Calu3 (cell line): ENCODE results near the gene CKS1B. TPM values are rescaled to one million over a fixed set of nuclear protein-coding genes. Genes with fewer than 3 reads are reported as not detected.

ENCODE experiments used
- BruUV-seq: library from RNA; stranded (reverse); fragments of 400-500 nt; replicated peaks from 2 replicates; lab custom pipeline; 2021; lab: Mats Ljungman, UMichigan
- CTCF ChIA-PET: fragments of 300-600 bp; sonication (Branson Sonifier 250); formaldehyde crosslinking; loops from one replicate; lab custom pipeline; 2022; ENCODE audit warnings: antibody characterized with exemption; lab: Charles Lee
- DNase-seq: peaks from one replicate; pipeline ENCODE4 v3.0.0; 2022
- H3K27ac Mint-ChIP-seq: one replicate; pipeline ENCODE4 v1.8.0; 2022; ENCODE audit warnings: mixed read lengths; ENCODE audit not compliant: unreplicated experiment
- H3K27me3 Mint-ChIP-seq: one replicate; pipeline ENCODE4 v1.8.0; 2022; ENCODE audit warnings: mixed read lengths; ENCODE audit not compliant: unreplicated experiment
- H3K36me3 Mint-ChIP-seq: one replicate; pipeline ENCODE4 v1.8.0; 2022; ENCODE audit warnings: mild to moderate bottlenecking, moderate library complexity, mixed read lengths; ENCODE audit not compliant: insufficient read depth, unreplicated experiment
- H3K4me1 Mint-ChIP-seq: one replicate; pipeline ENCODE4 v1.8.0; 2022; ENCODE audit warnings: mild to moderate bottlenecking, low read depth, mixed read lengths; ENCODE audit not compliant: unreplicated experiment
- H3K4me3 Mint-ChIP-seq: one replicate; pipeline ENCODE4 v1.8.0; 2022; ENCODE audit warnings: mild to moderate bottlenecking, low read depth, moderate library complexity, mixed read lengths; ENCODE audit not compliant: unreplicated experiment
- H3K9me3 Mint-ChIP-seq: one replicate; pipeline ENCODE4 v1.8.0; 2022; ENCODE audit warnings: low read depth, mixed read lengths; ENCODE audit not compliant: unreplicated experiment
- CTCF ChIP-seq: fragments of 200-600 bp; IDR thresholded peaks from one replicate; pipeline ENCODE4 v1.8.0; 2022; ENCODE audit warnings: antibody characterized with exemption; ENCODE audit not compliant: unreplicated experiment
- intact Hi-C: fragments of 100-400 bp; cut with micrococcal nuclease; formaldehyde crosslinking; loops from one replicate; pipeline ENCODE4 v1.10.0; 2022; ENCODE audit not compliant: unreplicated experiment
- total RNA-seq: library from RNA; stranded (reverse); gene quantifications from 2 replicates; pipeline ENCODE4 v1.2.3, GENCODE V29; 2022

The CKS1B gene
- total RNA-seq, 1 experiment from 2014 or later, result 230 TPM

DNA sequence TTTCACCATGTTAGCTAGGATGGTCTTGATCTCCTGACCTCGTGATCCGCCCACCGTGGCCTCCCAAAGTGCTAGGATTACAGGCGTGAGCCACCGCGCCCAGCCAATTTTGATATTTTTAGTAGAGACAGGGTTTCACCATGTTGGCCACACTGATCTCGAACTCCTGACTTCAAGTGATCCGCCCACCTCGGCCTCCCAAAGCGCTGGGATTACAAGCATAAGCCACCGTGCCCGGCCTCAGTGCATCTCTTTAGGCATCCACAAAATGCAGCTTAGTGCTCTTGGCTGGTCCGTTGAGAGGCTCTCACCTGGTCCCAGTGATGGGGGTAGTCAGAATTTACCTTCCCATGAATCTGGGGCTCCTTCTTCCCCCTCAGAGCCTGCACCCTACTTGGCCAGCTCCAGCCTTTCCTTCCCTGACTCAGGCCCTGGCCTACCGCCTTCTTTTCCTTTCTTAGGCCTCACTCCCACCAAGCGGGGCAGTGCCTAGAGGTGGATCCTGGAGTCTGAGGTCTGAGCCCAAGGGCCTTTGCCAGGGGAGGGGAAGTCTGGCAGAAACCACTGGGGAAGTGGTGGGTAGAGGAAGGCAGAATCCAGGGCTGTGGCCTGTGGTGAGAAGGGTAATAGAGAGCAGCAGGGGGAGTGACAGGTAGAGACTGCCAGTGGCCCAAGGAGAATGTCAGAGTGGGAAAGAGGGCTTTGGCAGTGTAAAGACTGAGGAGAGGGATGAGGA lies 22.7 kb downstream of the CKS1B start:
- no peaks in the 10 kb centered on the region for H3K9me3 Mint-ChIP-seq
- H3K4me1 Mint-ChIP-seq, result peaks cover 35% of the 10 kb centered on the region
- no TSS peak for BruUV-seq
- H3K27ac Mint-ChIP-seq, result no peak overlapping the region
- TF ChIP-seq CTCF, result no peak
- no peaks in the 10 kb centered on the region for H3K27me3 Mint-ChIP-seq
- intact Hi-C loops, result no loop called here
- CTCF ChIA-PET, result interaction anchor here (0.6 to 2.3 kb wide), 5 partner anchors 10 to 170 kb away, joined by 3 to 6 read pairs (median 3); partner anchors contain the start of gene PBXIP1
- no peak overlapping the region for H3K4me3 Mint-ChIP-seq
- no peak for DNase-seq
- H3K36me3 Mint-ChIP-seq, result peaks cover 63% of the 10 kb centered on the region

DNA sequence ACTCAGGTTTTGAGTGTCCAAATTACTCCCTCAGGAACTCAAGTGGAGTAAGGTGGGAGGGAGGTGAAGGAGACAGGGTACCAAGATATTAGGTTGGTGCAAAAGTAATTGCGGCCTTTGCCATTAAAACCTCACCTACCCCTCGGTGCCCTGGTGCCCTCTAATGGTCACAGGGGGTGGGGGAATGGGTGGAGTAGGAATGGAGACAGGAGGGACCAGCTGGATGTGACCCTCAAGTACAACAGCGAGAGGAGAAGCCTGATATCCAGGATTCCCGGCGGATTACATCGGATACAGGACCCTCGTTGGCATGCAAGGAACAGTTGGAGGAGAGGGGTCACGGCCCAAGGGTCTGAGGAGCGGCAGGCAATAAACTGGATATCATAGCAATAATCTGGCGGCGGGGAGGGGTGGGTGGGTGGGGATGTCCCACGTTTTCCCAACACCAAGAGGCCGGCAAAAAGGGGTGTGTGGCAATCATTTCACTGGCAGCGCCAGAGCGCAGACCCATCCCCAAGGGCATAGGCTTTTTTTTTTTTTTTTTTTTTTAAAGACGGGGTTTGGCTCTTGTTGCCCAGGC lies 23.8 kb downstream of the CKS1B start:
- intact Hi-C loops, result no loop called here
- peaks cover 35% of the 10 kb centered on the region for H3K4me1 Mint-ChIP-seq
- H3K27ac Mint-ChIP-seq, result no peak overlapping the region
- no peaks in the 10 kb centered on the region for H3K9me3 Mint-ChIP-seq
- no peak for DNase-seq
- TF ChIP-seq CTCF, result no peak
- CTCF ChIA-PET, result interaction anchor here (1.2 to 2.6 kb wide), 5 partner anchors 14 to 42 kb away, joined by 3 to 15 read pairs (median 9); partner anchors contain the start of genes FLAD1, PBXIP1 and PYGO2
- H3K27me3 Mint-ChIP-seq, result no peaks in the 10 kb centered on the region
- BruUV-seq, result no TSS peak
- peaks cover 64% of the 10 kb centered on the region for H3K36me3 Mint-ChIP-seq
- H3K4me3 Mint-ChIP-seq, result no peak overlapping the region

- Mint-ChIP-seq H3K4me3 (peak overlapping the region; percentile 94), H3K27ac (peak overlapping the region; percentile 64), H3K36me3 (peaks cover 65% of the 10 kb centered on the region), H3K4me1 (peaks cover 35% of the 10 kb centered on the region), H3K9me3 (no peaks in the 10 kb centered on the region), H3K27me3 (no peaks in the 10 kb centered on the region)
- peak; percentile 96 for TF ChIP-seq CTCF
- BruUV-seq, result no TSS peak
- peak; percentile 72 for DNase-seq
- intact Hi-C loops, result no loop called here
- CTCF ChIA-PET, result interaction anchor here (1.2 to 2.6 kb wide), 6 partner anchors 15 to 43 kb away, joined by 3 to 15 read pairs (median 8); partner anchors contain the start of genes FLAD1, PBXIP1 and PYGO2
Measured at GRCh38 chr1:154998818-154999570, 24.5 kb downstream of the CKS1B start.
